ENCODE measurements around the gene INAFM1.

The INAFM1 gene

DNA sequence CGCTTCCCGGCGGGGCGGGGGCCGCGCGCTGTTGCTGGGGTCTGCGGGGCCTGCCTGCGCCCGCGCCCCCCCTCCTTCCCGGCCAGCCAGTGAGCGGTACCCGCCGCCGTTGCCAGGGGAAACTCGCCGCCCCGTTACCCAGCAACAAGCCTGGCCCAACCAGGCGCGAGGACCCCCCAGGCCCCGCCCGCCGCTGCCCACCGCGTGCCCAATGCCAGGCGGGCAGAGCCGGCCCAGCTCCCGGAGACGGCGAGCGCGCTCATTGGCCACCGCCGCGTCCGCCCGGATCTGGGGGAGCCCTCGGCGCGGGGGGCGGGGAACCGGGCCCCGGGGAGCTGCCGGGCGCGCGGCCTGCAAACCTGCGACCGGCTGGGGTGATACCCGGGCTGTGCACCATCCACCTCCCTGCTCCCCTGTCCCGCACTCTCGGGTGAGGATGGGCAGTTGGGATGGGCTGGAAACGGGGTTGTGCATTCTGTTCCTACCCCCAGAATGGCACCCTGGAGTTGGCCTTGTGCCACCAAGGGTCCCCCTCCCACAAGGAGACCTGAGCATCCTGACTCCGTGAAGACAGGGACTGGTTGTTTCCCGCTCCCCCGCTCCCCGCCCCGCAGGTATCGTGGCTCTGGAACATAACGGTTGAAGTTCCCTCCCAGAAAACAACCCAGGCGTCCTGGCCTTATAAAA, 34.9 kb upstream of the INAFM1 start:
- TF ChIP-seq ZBTB7A (IDR thresholded peaks at IDR 0.05; ENCODE audit: low read depth) (peak; percentile 79; the same call in 1 of the 2 replicates), TEAD4 (IDR thresholded peaks at IDR 0.05) (no peak), CEBPB (IDR thresholded peaks at IDR 0.05) (no peak)
- TF ChIP-seq, protein P1, sequence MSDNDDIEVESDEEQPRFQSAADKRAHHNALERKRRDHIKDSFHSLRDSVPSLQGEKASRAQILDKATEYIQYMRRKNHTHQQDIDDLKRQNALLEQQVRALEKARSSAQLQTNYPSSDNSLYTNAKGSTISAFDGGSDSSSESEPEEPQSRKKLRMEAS (IDR thresholded peaks at IDR 0.05) = peak; percentile 45; the same call in 1 of the 2 replicates

DNA sequence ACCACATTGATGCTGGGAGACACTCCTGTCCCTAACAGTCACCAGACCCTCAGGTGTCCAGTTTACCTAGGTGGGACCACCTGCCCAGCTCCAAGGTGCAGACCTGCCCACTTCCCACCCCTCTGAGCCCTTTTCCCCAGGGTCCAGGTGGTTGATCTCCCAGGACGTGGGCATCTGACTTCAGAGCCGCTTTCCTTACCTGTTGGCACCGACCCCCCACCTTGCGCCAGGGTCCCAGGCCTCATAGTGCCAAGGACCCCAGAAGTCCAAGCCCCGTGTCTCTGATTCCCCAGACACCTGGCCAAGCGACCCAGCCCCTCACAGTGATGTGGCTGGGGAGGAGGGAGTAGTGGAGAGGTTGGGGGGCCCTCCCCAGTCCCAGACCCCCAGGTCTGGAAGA, 34.1 kb upstream of the INAFM1 start:
- TF ChIP-seq RAD21 (IDR thresholded peaks at IDR 0.05; ENCODE audit: low read depth) (no peak), CEBPB (IDR thresholded peaks at IDR 0.05) (no peak), NFIC (IDR thresholded peaks at IDR 0.05) (no peak), TAF1 (IDR thresholded peaks at IDR 0.05; ENCODE audit: low read depth) (no peak), ZBTB7A (IDR thresholded peaks at IDR 0.05; ENCODE audit: low read depth) (no peak), EP300 (IDR thresholded peaks at IDR 0.05; ENCODE audit: borderline replicate concordance) (no peak), YY1 (IDR thresholded peaks at IDR 0.05; ENCODE audit: low read depth) (no peak), TCF12 (IDR thresholded peaks at IDR 0.05; ENCODE audit: low read depth) (no peak), FOXM1 (IDR thresholded peaks at IDR 0.05; ENCODE audit: borderline replicate concordance, low read depth) (no peak), TEAD4 (IDR thresholded peaks at IDR 0.05) (no peak), EGR1 (IDR thresholded peaks at IDR 0.05) (no peak), CREB1 (IDR thresholded peaks at IDR 0.05; ENCODE audit: low read depth) (no peak)
- TF ChIP-seq, protein P2, sequence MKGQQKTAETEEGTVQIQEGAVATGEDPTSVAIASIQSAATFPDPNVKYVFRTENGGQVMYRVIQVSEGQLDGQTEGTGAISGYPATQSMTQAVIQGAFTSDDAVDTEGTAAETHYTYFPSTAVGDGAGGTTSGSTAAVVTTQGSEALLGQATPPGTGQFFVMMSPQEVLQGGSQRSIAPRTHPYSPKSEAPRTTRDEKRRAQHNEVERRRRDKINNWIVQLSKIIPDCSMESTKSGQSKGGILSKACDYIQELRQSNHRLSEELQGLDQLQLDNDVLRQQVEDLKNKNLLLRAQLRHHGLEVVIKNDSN (IDR thresholded peaks at IDR 0.05) = no peak
- TF ChIP-seq, protein P1 (IDR thresholded peaks at IDR 0.05) = no peak
- TF ChIP-seq, protein P3, sequence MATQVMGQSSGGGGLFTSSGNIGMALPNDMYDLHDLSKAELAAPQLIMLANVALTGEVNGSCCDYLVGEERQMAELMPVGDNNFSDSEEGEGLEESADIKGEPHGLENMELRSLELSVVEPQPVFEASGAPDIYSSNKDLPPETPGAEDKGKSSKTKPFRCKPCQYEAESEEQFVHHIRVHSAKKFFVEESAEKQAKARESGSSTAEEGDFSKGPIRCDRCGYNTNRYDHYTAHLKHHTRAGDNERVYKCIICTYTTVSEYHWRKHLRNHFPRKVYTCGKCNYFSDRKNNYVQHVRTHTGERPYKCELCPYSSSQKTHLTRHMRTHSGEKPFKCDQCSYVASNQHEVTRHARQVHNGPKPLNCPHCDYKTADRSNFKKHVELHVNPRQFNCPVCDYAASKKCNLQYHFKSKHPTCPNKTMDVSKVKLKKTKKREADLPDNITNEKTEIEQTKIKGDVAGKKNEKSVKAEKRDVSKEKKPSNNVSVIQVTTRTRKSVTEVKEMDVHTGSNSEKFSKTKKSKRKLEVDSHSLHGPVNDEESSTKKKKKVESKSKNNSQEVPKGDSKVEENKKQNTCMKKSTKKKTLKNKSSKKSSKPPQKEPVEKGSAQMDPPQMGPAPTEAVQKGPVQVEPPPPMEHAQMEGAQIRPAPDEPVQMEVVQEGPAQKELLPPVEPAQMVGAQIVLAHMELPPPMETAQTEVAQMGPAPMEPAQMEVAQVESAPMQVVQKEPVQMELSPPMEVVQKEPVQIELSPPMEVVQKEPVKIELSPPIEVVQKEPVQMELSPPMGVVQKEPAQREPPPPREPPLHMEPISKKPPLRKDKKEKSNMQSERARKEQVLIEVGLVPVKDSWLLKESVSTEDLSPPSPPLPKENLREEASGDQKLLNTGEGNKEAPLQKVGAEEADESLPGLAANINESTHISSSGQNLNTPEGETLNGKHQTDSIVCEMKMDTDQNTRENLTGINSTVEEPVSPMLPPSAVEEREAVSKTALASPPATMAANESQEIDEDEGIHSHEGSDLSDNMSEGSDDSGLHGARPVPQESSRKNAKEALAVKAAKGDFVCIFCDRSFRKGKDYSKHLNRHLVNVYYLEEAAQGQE (IDR thresholded peaks at IDR 0.05; ENCODE audit: low read depth) = no peak

DNA sequence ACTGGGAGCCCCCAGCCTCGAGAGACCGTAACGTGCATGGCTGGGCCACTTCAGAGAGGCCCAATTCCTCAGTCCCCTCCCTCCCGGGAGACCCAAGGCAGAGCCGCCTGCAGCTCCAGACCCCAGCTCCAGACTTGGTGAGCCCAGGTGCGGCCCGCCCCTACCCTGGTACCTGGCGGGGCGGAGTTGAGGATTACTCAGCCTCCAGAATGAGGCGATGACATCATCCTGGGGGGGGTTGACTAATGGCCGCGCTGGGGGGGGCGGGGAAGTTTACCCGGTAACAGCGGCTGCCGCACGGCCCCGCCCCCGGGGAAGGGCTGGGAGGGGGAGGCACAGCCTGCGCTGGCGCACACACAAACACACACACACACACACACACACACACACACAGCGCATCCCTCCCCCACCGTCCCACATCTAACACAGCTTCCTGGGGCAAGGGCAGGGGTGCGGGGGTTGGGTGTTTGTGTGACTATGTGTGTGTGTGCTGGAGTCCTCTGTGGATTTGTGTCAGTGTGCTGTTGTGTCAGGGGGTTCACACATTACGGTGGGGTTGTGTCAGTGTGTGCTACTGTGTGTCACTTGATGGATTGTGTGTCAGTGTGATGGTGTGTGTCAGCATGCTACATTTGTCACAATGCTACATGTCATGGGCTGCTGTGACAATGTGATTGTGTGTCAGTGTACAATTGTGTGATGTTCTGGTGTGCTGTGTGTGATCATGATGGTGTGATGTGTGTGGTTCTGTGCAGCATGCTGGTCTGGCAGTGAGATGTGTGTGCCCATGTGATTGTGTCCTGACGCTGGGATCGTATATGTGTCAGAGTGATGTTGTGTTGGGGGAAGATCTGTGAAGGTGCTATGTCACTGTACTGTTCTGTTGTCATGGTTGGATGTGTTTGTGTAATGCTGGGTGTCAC, 33.4 kb upstream of the INAFM1 start:
- TF ChIP-seq RAD21 (IDR thresholded peaks at IDR 0.05; ENCODE audit: low read depth) (no peak), TAF1 (IDR thresholded peaks at IDR 0.05; ENCODE audit: low read depth) (no peak), ZBTB7A (IDR thresholded peaks at IDR 0.05; ENCODE audit: low read depth) (no peak), FOXM1 (IDR thresholded peaks at IDR 0.05; ENCODE audit: borderline replicate concordance, low read depth) (no peak), EP300 (IDR thresholded peaks at IDR 0.05; ENCODE audit: borderline replicate concordance) (peak; percentile 56; the same call in 1 of the 2 replicates), YY1 (IDR thresholded peaks at IDR 0.05; ENCODE audit: low read depth) (peak; percentile 84), CEBPB (IDR thresholded peaks at IDR 0.05) (no peak), TCF12 (IDR thresholded peaks at IDR 0.05; ENCODE audit: low read depth) (peak; percentile 68; the same call in 1 of the 2 replicates)
- TF ChIP-seq, protein P1 (IDR thresholded peaks at IDR 0.05) = peak; percentile 22
- TF ChIP-seq, protein P3 (IDR thresholded peaks at IDR 0.05; ENCODE audit: low read depth) = no peak

DNA sequence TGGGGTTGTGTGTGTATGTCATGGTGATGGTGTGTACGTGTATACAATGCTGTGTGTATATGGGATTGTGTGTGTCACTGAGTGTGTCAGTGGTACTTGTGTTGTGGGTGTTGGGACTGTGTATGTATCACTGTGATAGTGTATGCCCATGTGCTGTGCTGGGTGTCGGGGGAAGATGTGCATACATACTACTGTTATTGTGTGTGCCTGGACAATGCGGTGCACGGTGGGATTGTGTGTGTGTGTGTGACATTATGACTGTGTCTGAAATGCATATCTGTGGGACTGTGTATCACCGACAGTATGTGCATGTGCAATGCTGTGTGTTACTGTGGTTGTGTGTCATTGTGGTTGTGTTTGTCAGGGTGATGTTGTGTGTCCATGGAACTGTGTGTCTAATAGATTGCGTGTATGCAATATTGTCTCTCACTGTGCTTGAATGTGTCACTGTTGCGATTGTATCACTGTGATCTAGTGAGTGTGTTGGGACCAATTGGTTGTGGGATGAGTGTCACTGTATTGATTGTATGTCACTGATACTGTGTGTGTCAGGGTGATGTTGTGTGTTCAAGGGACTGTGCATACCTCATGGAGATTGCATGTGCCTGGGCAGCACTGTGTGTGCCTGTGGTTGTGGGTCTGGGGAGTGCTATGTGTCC, 32.6 kb upstream of the INAFM1 start:
- TF ChIP-seq CREB1 (IDR thresholded peaks at IDR 0.05; ENCODE audit: low read depth) = no peak
- TF ChIP-seq TEAD4 (IDR thresholded peaks at IDR 0.05) = no peak
- TF ChIP-seq TAF1 (IDR thresholded peaks at IDR 0.05; ENCODE audit: low read depth) = no peak
- TF ChIP-seq YY1 (IDR thresholded peaks at IDR 0.05; ENCODE audit: low read depth) = no peak
- no peak for TF ChIP-seq EP300 (IDR thresholded peaks at IDR 0.05; ENCODE audit: borderline replicate concordance)
- no peak for TF ChIP-seq NFIC (IDR thresholded peaks at IDR 0.05)

DNA sequence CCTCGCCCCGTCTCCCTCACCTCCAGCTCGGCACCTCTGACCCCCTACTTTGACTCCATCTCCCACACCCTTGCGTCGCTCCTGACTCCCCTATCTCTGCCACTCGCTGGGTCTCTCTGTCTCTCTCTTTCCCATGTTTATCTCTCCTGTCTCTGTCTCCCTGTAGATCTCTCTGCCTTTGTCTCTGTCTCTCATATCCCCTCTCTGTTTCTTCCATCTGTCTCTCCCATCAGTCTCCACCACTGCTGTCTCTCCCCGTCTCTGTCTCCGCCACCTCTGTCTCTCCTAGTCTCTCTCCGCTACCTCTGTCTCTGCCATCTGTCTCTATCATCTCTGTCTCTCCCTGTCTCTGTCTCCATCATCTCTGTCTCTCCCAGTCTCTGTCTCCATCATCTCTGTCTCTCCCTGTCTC, 31.3 kb upstream of the INAFM1 start:
- TF ChIP-seq EP300 (IDR thresholded peaks at IDR 0.05; ENCODE audit: borderline replicate concordance) (no peak), FOXM1 (IDR thresholded peaks at IDR 0.05; ENCODE audit: borderline replicate concordance, low read depth) (no peak), EGR1 (IDR thresholded peaks at IDR 0.05) (no peak)

Data from Ishikawa (cell line).